CD14-positive monocyte (primary cell): Measurements from ENCODE around the gene CTCF. TPM values are rescaled to one million over a fixed set of nuclear protein-coding genes. Genes with fewer than 3 reads are reported as not detected.

Experiments
- DNase-seq, 3 donors: peaks; one replicate each; pipeline ENCODE4 v3.0.0-alpha.2; 2011 to 2022
- H2AFZ ChIP-seq: 2 replicates; pipeline ENCODE4 v1.6.0; 2012; ENCODE audit warnings: mild to moderate bottlenecking, low read depth, low read length, inconsistent platforms; ENCODE audit not compliant: insufficient read depth, poor library complexity, severe bottlenecking
- H3K27ac ChIP-seq, 2 donors: 1 replicate in 1 of 2; 2 replicates in 1 of 2; pipeline ENCODE4 v1.5.1; 2012 to 2013; ENCODE audit warnings: low read length in 2 of 2, control low read depth in 1 of 2, inconsistent platforms in 1 of 2, low read depth in 1 of 2, mild to moderate bottlenecking in 1 of 2
- H3K27me3 ChIP-seq, 2 donors: one replicate each; pipeline versions ENCODE4 v1.6.0 to v1.6.1; 2011 to 2013; ENCODE audit warnings: low read length in 2 of 2; ENCODE audit not compliant: control insufficient read depth in 2 of 2, insufficient read depth in 2 of 2
- H3K36me3 ChIP-seq, 2 donors: replicated peaks in 1 of 2; 1 replicate in 1 of 2; 2 replicates in 1 of 2; pipeline versions ENCODE4 v1.5.1 to v1.6.1; 2012 to 2013; ENCODE audit warnings: low read length in 2 of 2, control low read depth in 1 of 2, inconsistent platforms in 1 of 2, mild to moderate bottlenecking in 1 of 2; ENCODE audit not compliant: insufficient read depth in 2 of 2, control insufficient read depth in 1 of 2
- H3K4me1 ChIP-seq, 2 donors: 1 replicate in 1 of 2; 2 replicates in 1 of 2; pipeline versions ENCODE4 v1.5.1 to v1.6.1; 2012 to 2013; ENCODE audit warnings: low read length in 2 of 2, control low read depth in 1 of 2, inconsistent platforms in 1 of 2, mild to moderate bottlenecking in 1 of 2, moderate library complexity in 1 of 2; ENCODE audit not compliant: insufficient read depth in 2 of 2, control insufficient read depth in 1 of 2
- H3K4me2 ChIP-seq: replicated peaks from 2 replicates; pipeline ENCODE3; 2012; ENCODE audit warnings: low read length, moderate library complexity, mild to moderate bottlenecking; ENCODE audit not compliant: poor library complexity, severe bottlenecking; ENCODE audit errors: extremely low read depth
- H3K4me3 ChIP-seq, 3 experiments: fragments of 200-600 bp in 1 of 3; sonication (generic) in 1 of 3; replicated peaks in 1 of 3; 1 replicate in 2 of 3; 2 replicates in 1 of 3; pipeline ENCODE4 v1.5.1; 2011 to 2013; ENCODE audit warnings: low read length in 3 of 3, mild to moderate bottlenecking in 3 of 3, control low read depth in 2 of 3, low read depth in 2 of 3, inconsistent platforms in 1 of 3, moderate library complexity in 1 of 3
- H3K79me2 ChIP-seq: 2 replicates; pipeline ENCODE4 v1.6.0; 2012; ENCODE audit warnings: mild to moderate bottlenecking, control low read depth, inconsistent platforms, low read length, moderate library complexity; ENCODE audit not compliant: insufficient read depth
- H3K9ac ChIP-seq: 2 replicates; pipeline ENCODE4 v1.6.0; 2017; ENCODE audit warnings: low read length, mild to moderate bottlenecking; ENCODE audit not compliant: insufficient read depth, poor library complexity, severe bottlenecking
- H3K9me3 ChIP-seq, 2 donors: replicated peaks in 1 of 2; 1 replicate in 1 of 2; 2 replicates in 1 of 2; pipeline versions ENCODE4 v1.5.1 to v1.6.1; 2012 to 2013; ENCODE audit warnings: low read length in 2 of 2, control low read depth in 1 of 2; ENCODE audit not compliant: control insufficient read depth in 1 of 2, insufficient read depth in 1 of 2
- H4K20me1 ChIP-seq: 2 replicates; pipeline ENCODE4 v1.6.0; 2012; ENCODE audit warnings: mild to moderate bottlenecking, low read length, control low read depth, moderate library complexity; ENCODE audit not compliant: insufficient read depth
- H3K27ac Mint-ChIP-seq, 7 donors: one replicate each; pipeline ENCODE4 v1.8.0; 2020; ENCODE audit warnings: mild to moderate bottlenecking in 7 of 7, mixed read lengths in 7 of 7, moderate library complexity in 6 of 7, inconsistent platforms in 2 of 7
- H3K27me3 Mint-ChIP-seq, 3 donors: one replicate each; pipeline ENCODE4 v1.8.0; 2021 to 2022; ENCODE audit warnings: low read depth in 3 of 3, mild to moderate bottlenecking in 3 of 3, mixed read lengths in 3 of 3, moderate library complexity in 3 of 3, inconsistent platforms in 1 of 3
- H3K36me3 Mint-ChIP-seq, 2 donors: one replicate each; pipeline ENCODE4 v1.8.0; 2020; ENCODE audit warnings: mixed read lengths in 2 of 2, inconsistent platforms in 1 of 2, mild to moderate bottlenecking in 1 of 2
- H3K4me1 Mint-ChIP-seq: one replicate; pipeline ENCODE4 v1.8.0; 2020; ENCODE audit warnings: mild to moderate bottlenecking, mixed read lengths
- H3K4me3 Mint-ChIP-seq, 2 donors: one replicate each; pipeline ENCODE4 v1.8.0; 2020; ENCODE audit warnings: mild to moderate bottlenecking in 2 of 2, mixed read lengths in 2 of 2, moderate library complexity in 1 of 2
- H3K9me3 Mint-ChIP-seq, 7 donors: one replicate each; pipeline ENCODE4 v1.8.0; 2020 to 2022; ENCODE audit warnings: mixed read lengths in 7 of 7, mild to moderate bottlenecking in 6 of 7, moderate library complexity in 6 of 7, inconsistent platforms in 2 of 7
- CTCF ChIP-seq: fragments of 200-600 bp; IDR thresholded peaks from one replicate; pipeline ENCODE4 v1.8.0; 2022; ENCODE audit warnings: antibody characterized with exemption, mild to moderate bottlenecking
- WGBS: methylation state at CpG from one replicate; pipeline ENCODE4 v1.1.5; 2013; ENCODE audit warnings: missing lambda C conversion rate; ENCODE audit not compliant: insufficient coverage; 5-methylcytosine and 5-hydroxymethylcytosine counted together
- intact Hi-C, 2 donors: fragments of 100-400 bp; cut with micrococcal nuclease; formaldehyde crosslinking; loops; one replicate each; pipeline versions ENCODE4 v1.15.0 to v1.15.1; 2023
- polyA plus RNA-seq, 3 donors: library from polyadenylated mRNA; depleted of rRNA in 1 of 3; unstranded in 2 of 3; stranded (reverse) in 1 of 3; fragments of 300-500 nt in 2 of 3; fragments of >200 nt in 1 of 3; fragmentation: Illumina TruSeq in 2 of 3; gene quantifications; 1 replicate in 2 of 3; 2 replicates in 1 of 3; pipeline ENCODE4 v1.2.3, GENCODE V29; 2012 to 2021

Gene CTCF
- polyA plus RNA-seq, 3 donors = 8.4 to 29.9 (median 17.7) TPM

GRCh38 chr16:67665598-67665997, 103.3 kb downstream of the CTCF start:
- no peaks in the 10 kb centered on the region for H3K79me2 ChIP-seq
- 40% methylated on average over 2 of the region's 5 CpGs for WGBS
- peaks cover 38% of the 10 kb centered on the region for H3K4me1 Mint-ChIP-seq
- peak overlapping the region; percentile 71 to 76 for H3K4me3 Mint-ChIP-seq
- H3K4me1 ChIP-seq = peaks cover 40 to 51% of the 10 kb centered on the region in 2 donors
- peaks cover 8 to 11% (median 10%) of the 10 kb centered on the region in 3 donors for H3K27me3 Mint-ChIP-seq
- no peak for DNase-seq
- H3K9me3 Mint-ChIP-seq = peaks cover 0 to 2% (median 0%) of the 10 kb centered on the region in 7 donors
- no peaks in the 10 kb centered on the region for H3K36me3 ChIP-seq
- H3K27me3 ChIP-seq = peaks cover 0 to 5% of the 10 kb centered on the region in 2 donors
- TF ChIP-seq CTCF = no peak
- H3K4me2 ChIP-seq = peak overlapping the region; percentile 98
- no peaks in the 10 kb centered on the region for H4K20me1 ChIP-seq
- H3K9me3 ChIP-seq = no peaks in the 10 kb centered on the region
- H3K9ac ChIP-seq = no peak overlapping the region
- peaks cover 8 to 9% of the 10 kb centered on the region in 2 donors for H3K36me3 Mint-ChIP-seq
- H3K4me3 ChIP-seq = peak overlapping the region in 1 of 3 experiments; percentile 96
- no peak overlapping the region for H3K27ac ChIP-seq
- intact Hi-C loops = loop anchor here (5.0 to 10.0 kb wide), 8 partner anchors 52 to 419 kb away; partner anchors contain the start of genes CENPT (in 1 of the 2), CTCF (in 1 of the 2), GFOD2 (in 1 of the 2) and NFATC3 (in 1 of the 2)
- H3K27ac Mint-ChIP-seq = peak overlapping the region in 2 of 7 donors; percentile 30 to 62
- H2AFZ ChIP-seq = no peak overlapping the region

- no peak for DNase-seq
- peak overlapping the region; percentile 77 for H3K9ac ChIP-seq
Measured at GRCh38 chr16:67666032-67666551, 103.8 kb downstream of the CTCF start.

More at GRCh38 chr16:67666032-67666551, 103.8 kb downstream of the CTCF start:
- H3K36me3 Mint-ChIP-seq = peaks cover 8 to 9% of the 10 kb centered on the region in 2 donors
- peak overlapping the region in 1 of 2 donors; percentile 83 for H3K27ac ChIP-seq
- no peak for TF ChIP-seq CTCF
- H3K27me3 Mint-ChIP-seq = peaks cover 7 to 11% (median 10%) of the 10 kb centered on the region in 3 donors
- peak overlapping the region; percentile 100 for H2AFZ ChIP-seq
- H3K4me2 ChIP-seq = peak overlapping the region; percentile 98
- under 1% methylated on average over 31 of the region's 46 CpGs for WGBS
- H3K4me3 ChIP-seq = peak overlapping the region; percentile 62 to 96 (median 77)
- H3K27ac Mint-ChIP-seq = peak overlapping the region in 2 of 7 donors; percentile 30 to 62
- no peaks in the 10 kb centered on the region for H4K20me1 ChIP-seq
- no peaks in the 10 kb centered on the region for H3K9me3 ChIP-seq
- intact Hi-C loops = loop anchor here (2.0 to 10.0 kb wide), 9 partner anchors 51 to 419 kb away; partner anchors contain the start of genes RANBP10 (in 2 of the 2), TSNAXIP1 (in 2 of the 2), CENPT (in 1 of the 2) and CTCF (in 1 of the 2)
- H3K4me3 Mint-ChIP-seq = peak overlapping the region; percentile 71 to 76
- peaks cover 36% of the 10 kb centered on the region for H3K4me1 Mint-ChIP-seq
- H3K79me2 ChIP-seq = no peaks in the 10 kb centered on the region
- peaks cover 37 to 48% of the 10 kb centered on the region in 2 donors for H3K4me1 ChIP-seq
- H3K36me3 ChIP-seq = no peaks in the 10 kb centered on the region
- peaks cover 0 to 2% (median 0%) of the 10 kb centered on the region in 7 donors for H3K9me3 Mint-ChIP-seq
- H3K27me3 ChIP-seq = peaks cover 0 to 5% of the 10 kb centered on the region in 2 donors
